Endothelial cell of umbilical vein (primary cell): ENCODE results near the gene SH3BGRL3. TPM values are rescaled to one million over a fixed set of nuclear protein-coding genes. Genes with fewer than 3 reads are reported as not detected.

Experiments
- BruUV-seq: library from RNA; stranded (reverse); fragments of 400-500 nt; replicated peaks from 2 replicates; lab custom pipeline; 2021; lab: Mats Ljungman, UMichigan
- CTCF ChIA-PET: fragments of 300-600, 350-600 bp; sonication (Branson Sonifier 250); formaldehyde crosslinking; loops from one replicate; lab custom pipeline; 2021; ENCODE audit warnings: antibody characterized with exemption, inconsistent platforms; lab: Charles Lee
- POLR2A ChIA-PET: fragments of 300-600, 350-600 bp; sonication (Branson Sonifier 250); formaldehyde crosslinking; loops from one replicate; lab custom pipeline; 2021; ENCODE audit warnings: antibody characterized with exemption, inconsistent platforms; lab: Charles Lee
- DNase-seq: peaks from one replicate; pipeline ENCODE4 v3.0.0-alpha.2; 2011; ENCODE audit warnings: low read depth, low spot score
- FAIRE-seq: peaks from 2 replicates; lab custom pipeline; 2011; peaks lifted over from hg19 to GRCh38; lab: Jason Lieb, UNC
- H2AFZ ChIP-seq: 2 replicates; pipeline ENCODE4 v1.6.0; 2012; ENCODE audit warnings: low read depth, low read length, control low read depth, inconsistent platforms
- H3K27ac ChIP-seq: 2 replicates; pipeline ENCODE4 v1.5.1; 2011; ENCODE audit warnings: low read depth, mild to moderate bottlenecking, control low read depth, low read length, moderate library complexity; ENCODE audit not compliant: insufficient read depth
- H3K27me3 ChIP-seq, 2 experiments: 2 replicates each; pipeline versions ENCODE4 v1.6.0 to v1.6.1; 2011; ENCODE audit warnings: low read length in 2 of 2, mixed read lengths in 1 of 2; ENCODE audit not compliant: control insufficient read depth in 2 of 2, insufficient read depth in 2 of 2
- H3K36me3 ChIP-seq, 2 experiments: 2 replicates in 1 of 2; 3 replicates in 1 of 2; pipeline ENCODE4 v1.5.1; 2011; ENCODE audit warnings: low read length in 2 of 2, mild to moderate bottlenecking in 1 of 2, moderate library complexity in 1 of 2; ENCODE audit not compliant: control insufficient read depth in 2 of 2, insufficient read depth in 2 of 2; ENCODE audit errors: extremely low read depth in 1 of 2
- H3K4me1 ChIP-seq: 3 replicates; pipeline ENCODE4 v1.5.1; 2011; ENCODE audit warnings: mild to moderate bottlenecking, low read length; ENCODE audit not compliant: control insufficient read depth, insufficient read depth; ENCODE audit errors: extremely low read depth
- H3K4me2 ChIP-seq: 2 replicates; pipeline ENCODE4 v1.6.1; 2011; ENCODE audit warnings: low read length, control low read depth, mixed read lengths; ENCODE audit not compliant: insufficient read depth
- H3K4me3 ChIP-seq, 3 experiments: fragments of 200-600 bp in 1 of 3; sonication (generic), shearing (Covaris generic) in 1 of 3; replicated peaks in 1 of 3; 2 replicates each; pipeline ENCODE4 v1.5.1; 2011 to 2016; ENCODE audit warnings: control low read depth in 3 of 3, low read length in 3 of 3, mild to moderate bottlenecking in 2 of 3, inconsistent platforms in 1 of 3, low read depth in 1 of 3, moderate library complexity in 1 of 3; ENCODE audit not compliant: insufficient read depth in 1 of 3
- H3K79me2 ChIP-seq: 2 replicates; pipeline ENCODE4 v1.6.0; 2012; ENCODE audit warnings: low read length, inconsistent platforms; ENCODE audit not compliant: control insufficient read depth, insufficient read depth
- H3K9ac ChIP-seq: replicated peaks from 2 replicates; pipeline ENCODE3; 2011; ENCODE audit warnings: low read length, control low read depth; ENCODE audit not compliant: insufficient read depth; ENCODE audit errors: extremely low read depth
- H3K9me1 ChIP-seq: replicated peaks from 3 replicates; pipeline ENCODE4 v1.6.0; 2011; ENCODE audit warnings: mild to moderate bottlenecking, low read length; ENCODE audit not compliant: control insufficient read depth, insufficient read depth; ENCODE audit errors: extremely low read depth
- H3K9me3 ChIP-seq: replicated peaks from 2 replicates; pipeline ENCODE4 v1.5.1; 2012; ENCODE audit warnings: low read length, inconsistent platforms; ENCODE audit not compliant: control insufficient read depth, insufficient read depth
- H4K20me1 ChIP-seq: replicated peaks from 2 replicates; pipeline ENCODE3; 2011; ENCODE audit warnings: mild to moderate bottlenecking, low read length; ENCODE audit not compliant: control insufficient read depth, insufficient read depth; ENCODE audit errors: extremely low read depth
- CTCF ChIP-seq, 2 donors: IDR thresholded peaks; 1 replicate in 1 of 2; 2 replicates in 1 of 2; pipeline ENCODE4 v1.5.1; 2011; ENCODE audit warnings: low read length in 2 of 2, mild to moderate bottlenecking in 2 of 2, moderate library complexity in 2 of 2, control low read depth in 1 of 2, inconsistent platforms in 1 of 2, low read depth in 1 of 2; ENCODE audit not compliant: insufficient read depth in 1 of 2; ENCODE audit errors: extremely low read depth in 1 of 2
- EZH2 ChIP-seq: IDR thresholded peaks from 2 replicates; pipeline ENCODE4 v1.6.1; 2012; ENCODE audit warnings: borderline replicate concordance, low read depth, mild to moderate bottlenecking, moderate library complexity, low read length, inconsistent platforms; ENCODE audit not compliant: severe bottlenecking
- FOS ChIP-seq: IDR thresholded peaks from 2 replicates; pipeline ENCODE4 v1.6.1; 2011; ENCODE audit warnings: mild to moderate bottlenecking, low read length, moderate library complexity, borderline replicate concordance; ENCODE audit not compliant: insufficient read depth
- GATA2 ChIP-seq: IDR thresholded peaks from 2 replicates; pipeline ENCODE4 v1.7.0; 2011; ENCODE audit warnings: low read depth, mild to moderate bottlenecking, moderate library complexity, mixed read lengths, low read length; ENCODE audit not compliant: insufficient read length, insufficient read depth
- JUN ChIP-seq: IDR thresholded peaks from 2 replicates; pipeline ENCODE4 v1.6.1; 2011; ENCODE audit warnings: borderline replicate concordance, low read depth; ENCODE audit not compliant: insufficient read length, insufficient read depth
- MAX ChIP-seq: IDR thresholded peaks from 2 replicates; pipeline ENCODE4 v1.6.1; 2011; ENCODE audit not compliant: insufficient read depth, insufficient read length
- MYC ChIP-seq: IDR thresholded peaks from one replicate; pipeline ENCODE4 v1.6.1; 2011; ENCODE audit warnings: mild to moderate bottlenecking, low read depth, low read length
- POLR2A ChIP-seq: IDR thresholded peaks from 2 replicates; pipeline ENCODE4 v1.6.1; 2012; ENCODE audit warnings: low read depth, mild to moderate bottlenecking, control low read depth, low read length
- POLR2AphosphoS5 ChIP-seq: IDR thresholded peaks from 2 replicates; pipeline ENCODE4 v1.6.1; 2012; ENCODE audit warnings: low read depth, mild to moderate bottlenecking, control low read depth, low read length, moderate library complexity; ENCODE audit not compliant: insufficient read depth
- dilution Hi-C: fragments of 300-500 bp; cut with MboI; formaldehyde crosslinking; loops from one replicate; pipeline ENCODE4 v1.15.0; 2019; ENCODE audit warnings: low sequenced_read_pairs; ENCODE audit not compliant: extremely low pct_ligation_motif_present
- intact Hi-C: fragments of 100-400 bp; cut with micrococcal nuclease; formaldehyde crosslinking; loops from one replicate; pipeline ENCODE4 v1.10.0; 2022
- polyA plus RNA-seq, 4 experiments: library from polyadenylated mRNA; depleted of rRNA in 3 of 4; stranded (reverse) in 3 of 4; unstranded in 1 of 4; fragments of >200 nt; gene quantifications; 2 replicates each; pipeline versions ENCODE4 v1.2.1 to v1.2.3, GENCODE V29; 2011 to 2012; ENCODE audit warnings: missing spikeins in 1 of 4
- total RNA-seq: library from RNA; stranded (reverse); gene quantifications from 2 replicates; pipeline ENCODE4 v1.2.3, GENCODE V29; 2021

The SH3BGRL3 gene
- total and polyA plus RNA-seq, 2 donors (not counting 3 experiments of a cell fraction or from before 2014, with no cell fraction given), result 233 to 344 TPM

- Histone ChIP-seq H3K27me3 (no peaks in the 10 kb centered on the region), H3K9ac (no peak overlapping the region), H2AFZ (no peak overlapping the region), H3K79me2 (peaks cover 4% of the 10 kb centered on the region), H3K4me2 (no peak overlapping the region), H4K20me1 (no peaks in the 10 kb centered on the region), H3K9me3 (no peaks in the 10 kb centered on the region), H3K4me3 (no peak overlapping the region), H3K4me1 (peaks cover 18% of the 10 kb centered on the region), H3K27ac (no peak overlapping the region), H3K9me1 (no peaks in the 10 kb centered on the region), H3K36me3 (peaks cover 0 to 1% of the 10 kb centered on the region in 2 experiments)
- DNase-seq (no peak), FAIRE-seq (no peak)
- dilution Hi-C loops (no loop called here), intact Hi-C loops (no loop called here)
- POLR2A ChIA-PET, result no interaction called here
- CTCF ChIA-PET, result interaction anchor here (2.6 to 4.3 kb wide), 4 partner anchors 12 to 129 kb away, joined by 13 to 120 read pairs (median 41); partner anchors contain the start of gene CD52
- BruUV-seq, result no TSS peak
- TF ChIP-seq EZH2 (no peak), POLR2A (no peak), JUN (no peak), GATA2 (no peak)
Observed at GRCh38 chr1:26287033-26287711, 7.3 kb downstream of the SH3BGRL3 start.

- H3K27ac ChIP-seq, result no peak overlapping the region
- H2AFZ ChIP-seq, result no peak overlapping the region
- no peak for TF ChIP-seq MYC
- TF ChIP-seq CTCF (IDR thresholded peaks at IDR 0.05; ENCODE audit: extremely low read depth in 1 of 2, insufficient read depth in 1 of 2, low read depth in 1 of 2, low read length in 2 of 2), result no peak
- no peak for TF ChIP-seq EZH2
- TF ChIP-seq GATA2, result no peak
- TF ChIP-seq POLR2AphosphoS5, result no peak
- TF ChIP-seq JUN, result no peak
- no peak for TF ChIP-seq FOS
- no peak for TF ChIP-seq POLR2A
- no peak for TF ChIP-seq MAX
- DNase-seq, result no peak
- ChIA-PET POLR2A (no interaction called here), CTCF (interaction anchor here (1.3 to 2.9 kb wide), 4 partner anchors 11 to 183 kb away, joined by 3 to 13 read pairs (median 8); no protein-coding TSS in a partner anchor)
- no peaks in the 10 kb centered on the region for H3K9me1 ChIP-seq
- H3K36me3 ChIP-seq, result peaks cover 0 to 1% of the 10 kb centered on the region in 2 experiments
- peaks cover under 1% of the 10 kb centered on the region for H3K79me2 ChIP-seq
- no peak overlapping the region for H3K9ac ChIP-seq
- intact Hi-C loops (no loop called here), dilution Hi-C loops (no loop called here)
- no peak overlapping the region for H3K4me3 ChIP-seq
- H3K4me1 ChIP-seq, result peaks cover 18% of the 10 kb centered on the region
- FAIRE-seq, result no peak
- H3K9me3 ChIP-seq, result no peaks in the 10 kb centered on the region
- no peaks in the 10 kb centered on the region for H3K27me3 ChIP-seq
- H4K20me1 ChIP-seq, result no peaks in the 10 kb centered on the region
- no TSS peak for BruUV-seq
- H3K4me2 ChIP-seq, result no peak overlapping the region
Observed at GRCh38 chr1:26287811-26288210, 7.9 kb downstream of the SH3BGRL3 start.
